Adrenal gland (tissue), 12 donors: Measurements from ENCODE around the gene CLEC4G. TPM values are rescaled to one million over a fixed set of nuclear protein-coding genes. Genes with fewer than 3 reads are reported as not detected.

Experiments used
- DNase-seq, 7 donors: peaks; one replicate each; pipeline ENCODE4 v3.0.0-alpha.2; 2019 to 2020
- H3K27ac ChIP-seq, 5 donors: fragments of 200-600 bp; sonication (generic) in 4 of 5; 1 replicate in 3 of 5; 2 replicates in 2 of 5; pipeline versions ENCODE4 v1.5.1 to v1.8.0; 2016 to 2020; ENCODE audit warnings: mild to moderate bottlenecking in 1 of 5
- H3K27me3 ChIP-seq: fragments of 200-600 bp; 2 replicates; pipeline ENCODE4 v1.8.0; 2021
- H3K36me3 ChIP-seq, 2 donors: fragments of 200-600 bp; replicated peaks in 1 of 2; 1 replicate in 1 of 2; 2 replicates in 1 of 2; pipeline versions ENCODE4 v1.5.1 to v1.8.0; 2018 to 2022
- H3K4me1 ChIP-seq, 2 donors: fragments of 200-600 bp; replicated peaks in 1 of 2; 1 replicate in 1 of 2; 2 replicates in 1 of 2; pipeline versions ENCODE4 v1.5.1 to v1.8.0; 2018 to 2021
- H3K4me3 ChIP-seq, 4 donors: fragments of 200-600 bp; sonication (generic) in 3 of 4; one replicate each; pipeline ENCODE4 v1.5.1; 2016 to 2018
- H3K9me3 ChIP-seq, 3 donors: fragments of 200-600 bp; sonication (generic) in 1 of 3; replicated peaks in 1 of 3; 1 replicate in 2 of 3; 2 replicates in 1 of 3; pipeline versions ENCODE4 v1.5.1 to v1.8.0; 2016 to 2021
- CTCF ChIP-seq, 6 experiments: fragments of 450-650 bp in 4 of 6; fragments of 200-600 bp in 2 of 6; sonication (generic) in 1 of 6; IDR thresholded peaks; 1 replicate in 5 of 6; 2 replicates in 1 of 6; pipeline versions ENCODE4 v1.5.1 to v1.8.0; 2016 to 2021; ENCODE audit warnings: antibody characterized with exemption in 6 of 6, mild to moderate bottlenecking in 2 of 6, moderate library complexity in 1 of 6
- POLR2A ChIP-seq, 2 donors: fragments of 450-650 bp; IDR thresholded peaks; one replicate each; pipeline ENCODE4 v1.6.1; 2017; ENCODE audit warnings: antibody characterized with exemption in 2 of 2, mild to moderate bottlenecking in 2 of 2, moderate library complexity in 1 of 2
- WGBS, 4 donors: extraction: QIAGEN DNeasy Blood & Tissue Kit in 2 of 4; methylation state at CpG; one replicate each; pipeline versions ENCODE4 v1.1.5 to v1.1.7; 2013 to 2017; 5-methylcytosine and 5-hydroxymethylcytosine counted together
- intact Hi-C, 2 donors: fragments of 100-400 bp; cut with DNase I; formaldehyde crosslinking; loops; one replicate each; pipeline versions ENCODE4 v1.14.1 to v1.15.0; 2022 to 2023
- polyA plus RNA-seq, 3 donors: library from polyadenylated mRNA; stranded (reverse); fragments of 200-250 nt in 2 of 3; fragments of 350-450 nt in 1 of 3; fragmentation: Illumina TruSeq in 1 of 3; extraction: RNeasy Lipid Tissue Mini Kit (QIAGEN cat#74804) in 1 of 3; gene quantifications; one replicate each; pipeline ENCODE4 v1.2.3, GENCODE V29; 2013 to 2014
- total RNA-seq, 9 donors: library from RNA; depleted of rRNA in 4 of 9; stranded (reverse); fragments of >200 nt in 4 of 9; fragments of 120-200 nt in 1 of 9; fragmentation: NEBNext Ultra II Directional in 1 of 9; extraction: Animal tissue kit (Norgen Biotek cat#: 25700) in 1 of 9; gene quantifications; one replicate each; pipeline versions ENCODE4 v1.1.0 to v1.2.4, GENCODE V29; 2013 to 2023
- donor health status: healthy with polysubstance abuse.
- donor health status: Bipolar disorder and iron deficiency.
- donor health status: DM: yes; HTN: yes; CAD: no.
- donor health status: DM: no; HTN: no; CAD: no.
- donor health status: DM: no; HTN: no; CAD: no.
- donor health status: DM: yes; HTN: yes; CAD: no.

Gene CLEC4G
- total and polyA plus RNA-seq, 12 donors = 0.26 to 2.2 (median 0.87) TPM; not detected in 4

DNA sequence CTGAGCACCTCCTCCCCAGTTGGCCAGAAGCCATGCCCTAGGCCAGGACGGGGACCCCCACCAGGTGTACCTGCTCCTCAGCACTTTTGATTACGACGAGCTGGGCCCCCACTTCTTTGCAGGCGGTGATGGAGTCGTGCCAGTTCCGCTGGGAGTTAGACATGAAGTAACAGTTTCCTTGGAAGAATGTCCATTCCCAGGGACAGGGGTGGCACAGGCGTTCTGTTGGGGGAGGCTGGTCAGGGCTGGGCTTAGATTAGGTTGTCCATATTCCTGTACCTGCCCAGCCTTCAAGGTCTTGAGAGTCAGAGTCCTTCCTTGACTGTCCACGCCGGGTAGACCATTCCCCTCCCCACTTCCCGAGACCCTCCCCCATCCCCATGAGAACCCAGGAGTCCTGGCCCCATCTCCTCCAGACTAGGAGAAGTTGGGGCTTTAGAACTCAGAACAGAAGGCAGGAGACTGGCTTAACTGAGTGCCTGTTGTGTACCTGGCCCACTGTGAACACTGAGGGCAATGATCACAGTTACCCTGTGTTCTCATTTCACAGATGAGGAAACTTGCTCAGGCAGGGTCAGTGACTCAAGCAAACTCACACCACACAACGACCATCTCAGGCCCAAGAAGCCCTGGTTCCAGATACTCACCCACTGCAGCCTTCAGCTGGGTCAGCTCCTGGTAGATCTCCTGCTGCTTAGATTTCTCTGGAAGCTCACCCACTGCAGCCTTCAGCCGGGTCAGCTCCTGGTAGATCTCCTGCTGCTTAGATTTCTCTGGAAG lies 13.2 kb upstream of the CLEC4G start:
- Histone ChIP-seq H3K36me3 (no peaks in the 10 kb centered on the region), H3K9me3 (no peaks in the 10 kb centered on the region), H3K27ac (no peak overlapping the region), H3K4me3 (no peak overlapping the region), H3K27me3 (no peaks in the 10 kb centered on the region), H3K4me1 (no peaks in the 10 kb centered on the region)
- no peak for DNase-seq
- intact Hi-C loops = no loop called here
- TF ChIP-seq POLR2A (IDR thresholded peaks at IDR 0.05) (no peak), CTCF (IDR thresholded peaks at IDR 0.05) (no peak)
- 81 to 88% (median 83%) methylated on average over 11 to 12 of the region's 12 CpGs for WGBS, 4 donors

- Histone ChIP-seq H3K36me3 (no peaks in the 10 kb centered on the region), H3K27me3 (no peaks in the 10 kb centered on the region), H3K4me1 (no peaks in the 10 kb centered on the region), H3K9me3 (no peaks in the 10 kb centered on the region), H3K27ac (no peak overlapping the region), H3K4me3 (no peak overlapping the region)
- intact Hi-C loops = no loop called here
- no peak for DNase-seq
- 74 to 84% (median 81%) methylated on average over 5 of the region's 5 CpGs for WGBS, 4 donors
- TF ChIP-seq CTCF (IDR thresholded peaks at IDR 0.05) (no peak), POLR2A (IDR thresholded peaks at IDR 0.05) (no peak)
Measured at GRCh38 chr19:7744199-7744786, 12.4 kb upstream of the CLEC4G start.

DNA sequence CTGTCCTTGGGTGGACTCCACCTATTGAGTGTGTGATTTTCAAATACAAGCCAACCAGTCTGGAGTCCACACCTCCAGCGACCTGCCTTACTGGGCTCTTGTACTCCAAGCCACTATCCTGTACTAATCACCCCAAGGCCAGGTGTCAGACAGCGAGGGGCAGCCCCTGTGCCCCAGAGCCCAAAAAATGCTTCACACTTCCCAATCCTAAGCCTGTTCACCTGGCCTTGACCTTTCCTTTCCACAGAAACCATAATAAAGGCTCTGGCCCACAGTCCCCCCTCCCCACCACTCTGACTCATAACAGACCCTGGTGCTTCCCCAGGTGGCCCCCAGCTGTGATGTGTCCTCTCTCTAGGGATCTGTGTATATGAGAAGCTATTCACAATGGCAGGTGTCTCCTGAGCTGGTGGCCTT lies 11.5 kb upstream of the CLEC4G start:
- Histone ChIP-seq H3K36me3 (no peaks in the 10 kb centered on the region), H3K4me1 (no peaks in the 10 kb centered on the region), H3K27me3 (no peaks in the 10 kb centered on the region), H3K27ac (no peak overlapping the region), H3K4me3 (no peak overlapping the region), H3K9me3 (no peaks in the 10 kb centered on the region)
- no peak for TF ChIP-seq POLR2A (IDR thresholded peaks at IDR 0.05)
- TF ChIP-seq CTCF (IDR thresholded peaks at IDR 0.05) = no peak
- 40 to 61% (median 46%) methylated on average over 2 of the region's 2 CpGs for WGBS, 4 donors
- intact Hi-C loops = no loop called here
- no peak for DNase-seq

DNA sequence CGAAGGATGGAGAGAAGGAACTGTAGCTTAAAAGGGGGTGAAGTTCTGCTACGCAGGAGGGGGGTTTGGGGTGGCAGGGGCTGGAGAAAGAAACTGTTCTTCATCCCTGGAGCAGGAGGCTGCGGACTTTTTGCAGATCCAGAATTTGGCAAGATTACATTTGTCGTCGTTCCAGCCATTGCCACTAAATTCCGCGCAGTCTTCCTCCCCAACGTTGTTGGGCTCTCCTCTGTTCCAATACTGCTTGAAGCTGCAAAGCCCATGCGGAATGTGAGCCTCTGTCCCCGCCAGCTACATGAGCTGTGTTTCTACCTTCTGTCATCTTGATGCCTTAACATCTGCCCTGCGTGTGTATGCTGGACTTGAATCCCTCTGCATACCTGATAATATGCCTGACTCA lies 11.1 kb upstream of the CLEC4G start:
- peak in 1 of 7 donors; percentile 0 for DNase-seq
- WGBS, 4 donors = 73 to 82% (median 75%) methylated on average over 11 of the region's 11 CpGs

More for the DNA sequence above, 11.1 kb upstream of the CLEC4G start:
- H3K27ac ChIP-seq = no peak overlapping the region
- intact Hi-C loops = no loop called here
- no peaks in the 10 kb centered on the region for H3K9me3 ChIP-seq
- H3K27me3 ChIP-seq = no peaks in the 10 kb centered on the region
- no peak overlapping the region for H3K4me3 ChIP-seq
- no peaks in the 10 kb centered on the region for H3K36me3 ChIP-seq
- TF ChIP-seq POLR2A (IDR thresholded peaks at IDR 0.05) (no peak), CTCF (IDR thresholded peaks at IDR 0.05) (no peak)
- H3K4me1 ChIP-seq = no peaks in the 10 kb centered on the region
